Frontal cortex (tissue), 4 donors: Measurements from ENCODE around the gene SELENBP1. TPM values are rescaled to one million over a fixed set of nuclear protein-coding genes. Genes with fewer than 3 reads are reported as not detected.

Source experiments
- DNase-seq, 2 donors: peaks; one replicate each; pipeline ENCODE4 v3.0.0; 2012; ENCODE audit warnings: low spot score in 2 of 2
- FAIRE-seq: peaks from 2 replicates; lab custom pipeline; 2012; peaks lifted over from hg19 to GRCh38; lab: Jason Lieb, UNC
- total RNA-seq: library from RNA; depleted of rRNA; stranded (reverse); fragments of >200 nt; gene quantifications from one replicate; pipeline ENCODE4 v1.2.3, GENCODE V29; 2014
- donor health status: control.
- donor health status: control.
- donor health status: control.

The SELENBP1 gene
- total RNA-seq, 1 donor from 2014 or later: 6.5 TPM

GRCh38 chr1:151346769-151347522, 25.6 kb downstream of the SELENBP1 start, which contains the start of gene RFX5:
TSS of gene RFX5 (minus strand) at chr1:151347252. CDS start at chr1:151346320, 932 bp downstream.
- FAIRE-seq (peak; percentile 86), DNase-seq (peak; percentile 65 to 88)

- FAIRE-seq (no peak), DNase-seq (no peak)
These were observed 26.3 kb downstream of the SELENBP1 start for GRCh38 chr1:151346082-151346768.

DNA sequence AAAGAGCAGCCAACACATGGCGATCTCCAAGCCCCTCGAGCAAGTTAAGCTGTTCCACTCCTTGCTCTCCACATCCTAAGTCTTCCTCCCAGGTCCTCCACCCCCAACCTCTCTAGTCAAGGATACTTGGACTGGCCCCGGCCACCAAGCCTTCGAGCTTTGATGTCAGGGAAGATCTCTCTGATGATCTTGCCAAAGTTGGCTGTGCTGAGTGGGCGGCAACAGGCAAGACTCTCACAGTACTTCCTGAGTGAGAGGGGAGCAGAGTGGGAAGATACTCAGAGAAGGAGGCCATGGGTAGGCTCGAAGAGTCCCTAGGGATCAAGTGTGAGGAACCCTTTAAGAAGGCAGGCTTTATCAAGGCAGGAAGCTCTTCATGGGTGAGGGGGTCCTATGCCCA, 28.2 kb downstream of the SELENBP1 start:
- DNase-seq (no peak), FAIRE-seq (no peak)

DNA sequence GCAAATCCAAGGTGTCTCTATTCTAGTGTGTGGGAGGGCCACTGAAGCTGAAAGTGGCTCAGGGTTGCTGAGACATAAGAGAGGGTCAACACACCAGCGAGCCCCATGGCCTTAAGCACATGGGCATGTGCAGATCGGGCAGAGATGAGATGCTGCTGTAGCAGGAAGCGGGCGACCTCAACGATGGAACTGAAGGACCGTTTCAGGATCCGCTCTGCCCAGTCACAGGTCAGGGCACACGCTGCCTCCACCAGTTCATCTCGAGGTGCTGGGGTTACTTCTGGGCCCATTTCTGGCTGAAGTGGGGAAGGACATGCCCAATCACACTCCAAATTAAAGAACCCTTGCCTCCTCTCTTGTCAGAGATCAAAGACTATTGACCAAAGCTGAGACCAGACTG, 28.9 kb downstream of the SELENBP1 start:
- DNase-seq (no peak), FAIRE-seq (no peak)

DNA sequence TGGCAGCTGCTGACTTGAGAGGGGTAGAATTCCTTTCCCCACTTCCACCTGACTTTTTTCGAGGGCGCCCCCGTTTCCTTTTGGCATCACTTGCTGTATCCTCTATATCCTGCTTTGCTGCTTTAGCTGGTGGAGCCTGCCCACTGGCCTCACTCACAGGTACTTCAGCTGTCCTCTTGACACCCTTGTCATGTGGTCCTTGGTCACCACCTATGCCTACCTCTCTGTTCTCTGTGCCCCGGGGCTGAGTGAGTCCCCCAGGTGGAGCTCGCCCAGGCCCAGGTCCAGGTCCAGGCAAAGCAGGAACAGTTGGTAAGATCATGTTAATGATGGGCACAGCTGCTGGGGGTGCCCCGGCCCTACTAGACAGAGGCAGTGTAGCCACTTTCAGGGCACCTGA, 29.9 kb downstream of the SELENBP1 start:
- no peak for FAIRE-seq
- DNase-seq: no peak

DNA sequence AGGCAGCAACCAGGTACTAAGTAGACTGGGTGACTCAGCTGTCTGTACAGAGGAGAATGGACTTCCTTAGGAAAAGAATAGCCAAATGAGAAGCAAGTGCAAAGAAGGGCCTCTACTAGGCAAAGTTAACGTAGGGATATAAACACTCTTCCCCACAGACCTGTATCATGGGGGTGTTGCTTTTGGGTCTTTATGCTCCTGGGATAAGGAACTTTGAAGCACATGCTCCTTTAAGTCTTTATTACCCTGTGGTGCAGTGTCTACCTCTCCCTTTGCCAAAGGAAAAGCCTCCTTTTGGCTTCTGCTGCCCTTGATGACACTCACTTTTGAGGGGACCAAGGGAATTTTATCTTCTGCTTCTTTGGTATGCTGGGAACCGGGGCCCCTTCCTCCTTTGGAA, 30.5 kb downstream of the SELENBP1 start:
- DNase-seq (no peak), FAIRE-seq (no peak)

GRCh38 chr1:151340870-151341754, 31.4 kb downstream of the SELENBP1 start:
- FAIRE-seq: no peak
- peak; percentile 41 to 54 for DNase-seq

GRCh38 chr1:151336556-151336955, 35.9 kb downstream of the SELENBP1 start:
- DNase-seq (no peak), FAIRE-seq (no peak)

DNA sequence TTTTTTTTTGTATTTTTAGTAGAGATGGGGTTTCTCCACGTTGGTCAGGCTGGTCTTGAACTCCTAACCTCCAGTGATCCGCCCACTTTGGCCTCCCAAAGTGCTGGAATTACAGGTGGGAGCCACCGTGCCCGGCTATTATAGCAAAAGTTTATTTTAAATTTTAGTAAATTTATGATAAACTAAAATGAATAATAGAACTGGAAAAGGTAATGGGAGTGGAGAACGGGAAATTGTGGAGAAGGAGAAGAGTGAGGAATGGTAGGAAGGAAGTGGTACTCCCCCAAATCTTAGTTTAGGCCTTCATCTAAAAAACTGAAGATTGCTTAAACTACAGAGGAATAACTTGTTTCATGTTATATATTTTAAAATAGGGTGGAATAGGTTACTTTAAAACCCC, 37.7 kb downstream of the SELENBP1 start:
- DNase-seq: no peak
- no peak for FAIRE-seq

- DNase-seq (no peak), FAIRE-seq (no peak)
These were observed 44.4 kb downstream of the SELENBP1 start for GRCh38 chr1:151327903-151328674.

DNA sequence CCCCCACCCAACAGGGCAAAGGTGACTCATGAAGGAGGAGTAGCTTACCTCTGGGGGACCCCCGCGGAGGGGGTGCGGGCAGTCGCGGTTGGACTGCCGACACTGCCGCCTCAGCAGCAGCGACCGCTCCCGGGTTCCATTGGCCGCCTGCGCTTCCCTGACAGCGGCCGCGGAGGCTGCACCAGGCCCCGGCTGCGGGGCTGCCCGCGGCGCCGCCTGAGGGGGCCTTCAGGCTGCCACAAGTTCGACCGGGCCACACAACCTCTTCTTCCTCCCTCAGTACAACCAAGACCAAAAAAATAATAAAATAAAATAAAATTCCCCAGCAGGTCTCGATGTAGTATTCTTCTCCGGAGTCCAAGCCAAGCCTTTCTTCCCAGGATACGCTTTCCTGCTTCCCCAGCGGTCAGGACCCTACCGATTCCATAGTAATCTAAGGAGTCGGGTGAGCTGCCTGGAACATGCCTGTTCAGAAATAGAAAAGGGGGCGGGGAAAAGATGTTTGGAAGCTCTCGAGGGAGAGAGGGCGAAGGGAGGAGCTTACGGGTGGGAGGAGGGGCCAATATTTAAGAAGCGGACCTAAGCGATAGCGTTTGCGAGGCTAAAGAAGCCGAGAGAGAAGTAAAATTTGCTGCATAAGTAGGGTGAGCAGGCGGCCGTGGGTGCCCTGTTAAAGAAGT, 45.1 kb downstream of the SELENBP1 start, which contains the start of gene PI4KB:
Gene PI4KB, minus strand, starts transcription at position 194 of the 680 bp plus-strand sequence. CDS start 10,935 bp downstream, outside the sequence.
- DNase-seq: peak; percentile 96 to 97
- FAIRE-seq: no peak

DNA sequence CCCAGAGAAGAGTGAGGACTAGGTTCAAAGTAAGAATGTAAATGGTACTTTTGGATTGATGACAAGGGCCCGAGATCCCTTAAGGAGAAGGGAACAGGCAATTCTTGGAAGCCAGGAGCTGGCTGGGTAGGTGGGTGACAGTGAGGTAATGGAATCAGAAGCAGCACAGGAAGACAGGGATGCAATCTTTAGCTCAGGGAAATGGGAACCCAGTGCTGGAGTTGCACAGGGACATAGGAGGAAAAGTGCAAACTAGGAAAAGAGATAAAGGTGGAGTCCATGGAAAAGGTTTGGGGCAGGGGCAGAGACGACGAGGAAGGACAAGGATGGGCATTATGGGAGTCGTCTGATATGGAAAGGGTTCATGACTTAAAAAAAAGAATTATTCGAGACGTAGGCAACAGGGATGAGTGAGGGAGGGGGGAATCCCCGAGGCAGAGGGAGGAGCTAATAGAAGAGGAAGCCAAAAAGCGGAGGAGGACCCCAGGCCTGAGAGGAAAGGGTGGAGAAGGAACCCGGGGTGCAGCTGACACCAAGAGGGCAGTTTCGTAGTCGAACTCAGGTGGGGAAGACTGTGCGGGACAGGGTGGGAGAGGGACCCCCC, 45.8 kb downstream of the SELENBP1 start:
- DNase-seq: peak; percentile 57 to 65

GRCh38 chr1:151325646-151326429, 46.7 kb downstream of the SELENBP1 start:
- no peak for FAIRE-seq
- no peak for DNase-seq

More for the DNA sequence above, 45.8 kb downstream of the SELENBP1 start:
- FAIRE-seq: no peak

DNA sequence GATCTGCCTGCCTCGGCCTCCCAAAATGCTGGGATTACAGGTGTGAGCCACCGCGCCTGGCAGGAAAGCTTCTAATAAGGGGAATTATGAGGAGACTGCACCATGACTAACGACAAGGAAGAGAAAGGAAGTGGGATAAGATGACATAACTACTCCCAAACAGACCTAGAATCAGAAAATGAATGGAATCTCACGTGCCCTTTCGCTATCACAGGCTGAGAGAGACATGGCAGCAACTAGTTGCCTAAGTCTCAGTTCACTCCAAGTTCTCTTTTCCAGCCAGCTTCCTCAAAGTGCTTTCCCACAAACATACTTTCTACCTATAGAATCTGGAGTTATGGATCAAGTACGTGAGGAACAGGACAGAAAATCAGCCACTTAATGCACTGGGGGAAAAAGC, 47.3 kb downstream of the SELENBP1 start:
- DNase-seq: no peak
- FAIRE-seq: no peak

GRCh38 chr1:151324390-151324930, 48.0 kb downstream of the SELENBP1 start:
- FAIRE-seq (no peak), DNase-seq (no peak)

- FAIRE-seq: no peak
These were observed 53.5 kb downstream of the SELENBP1 start for GRCh38 chr1:151318975-151319374.

GRCh38 chr1:151315565-151316235, 56.8 kb downstream of the SELENBP1 start:
- DNase-seq: no peak

More at GRCh38 chr1:151318975-151319374, 53.5 kb downstream of the SELENBP1 start:
- DNase-seq: no peak

More at GRCh38 chr1:151315565-151316235, 56.8 kb downstream of the SELENBP1 start:
- no peak for FAIRE-seq
